GM18511 (cell line): ENCODE results near the gene PIM3.

Source experiments
- ATAC-seq: cut with Tn5 transposase; IDR thresholded peaks from one replicate; pipeline ENCODE4 v1.9.1; 2021; ENCODE audit warnings: mild to moderate bottlenecking, moderate library complexity; ENCODE audit not compliant: unreplicated experiment

PIM3 gene

DNA sequence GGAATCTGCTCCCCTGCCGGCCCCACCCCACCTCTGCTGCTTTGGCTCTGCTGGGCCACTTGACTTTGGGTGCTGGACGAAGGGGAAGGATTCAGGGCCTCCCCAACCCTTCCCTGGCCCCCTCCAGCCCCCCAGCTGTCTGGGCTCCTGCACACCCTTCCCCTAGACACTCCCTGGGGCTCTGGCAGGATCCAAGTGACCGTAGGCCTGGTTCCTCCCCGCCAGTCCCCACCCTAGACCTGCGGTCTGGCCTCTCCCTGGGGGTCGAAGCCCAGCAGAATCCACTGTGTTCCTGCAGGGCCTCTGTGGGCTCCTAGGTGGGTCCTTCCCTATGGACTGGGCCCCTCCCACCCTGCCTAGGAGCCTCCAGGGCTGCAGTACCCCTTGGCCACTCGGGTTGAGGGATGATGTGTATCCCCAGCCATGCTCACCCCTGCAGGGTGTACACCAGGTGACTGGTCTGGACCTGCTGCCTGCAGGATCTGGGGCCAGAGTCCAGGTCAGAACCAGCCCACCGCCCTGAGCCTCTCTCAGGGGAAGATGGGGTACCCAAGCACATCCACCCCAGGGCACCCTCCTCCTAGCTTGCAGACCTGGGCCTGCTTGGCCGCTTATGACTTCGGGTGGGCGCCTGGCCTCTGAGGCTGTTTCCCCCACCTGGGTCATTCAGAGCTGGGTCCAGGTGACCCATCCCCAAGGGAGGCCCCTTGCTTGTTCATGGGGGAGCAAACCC, 5.6 kb downstream of the PIM3 start:
- ATAC-seq: no peak

DNA sequence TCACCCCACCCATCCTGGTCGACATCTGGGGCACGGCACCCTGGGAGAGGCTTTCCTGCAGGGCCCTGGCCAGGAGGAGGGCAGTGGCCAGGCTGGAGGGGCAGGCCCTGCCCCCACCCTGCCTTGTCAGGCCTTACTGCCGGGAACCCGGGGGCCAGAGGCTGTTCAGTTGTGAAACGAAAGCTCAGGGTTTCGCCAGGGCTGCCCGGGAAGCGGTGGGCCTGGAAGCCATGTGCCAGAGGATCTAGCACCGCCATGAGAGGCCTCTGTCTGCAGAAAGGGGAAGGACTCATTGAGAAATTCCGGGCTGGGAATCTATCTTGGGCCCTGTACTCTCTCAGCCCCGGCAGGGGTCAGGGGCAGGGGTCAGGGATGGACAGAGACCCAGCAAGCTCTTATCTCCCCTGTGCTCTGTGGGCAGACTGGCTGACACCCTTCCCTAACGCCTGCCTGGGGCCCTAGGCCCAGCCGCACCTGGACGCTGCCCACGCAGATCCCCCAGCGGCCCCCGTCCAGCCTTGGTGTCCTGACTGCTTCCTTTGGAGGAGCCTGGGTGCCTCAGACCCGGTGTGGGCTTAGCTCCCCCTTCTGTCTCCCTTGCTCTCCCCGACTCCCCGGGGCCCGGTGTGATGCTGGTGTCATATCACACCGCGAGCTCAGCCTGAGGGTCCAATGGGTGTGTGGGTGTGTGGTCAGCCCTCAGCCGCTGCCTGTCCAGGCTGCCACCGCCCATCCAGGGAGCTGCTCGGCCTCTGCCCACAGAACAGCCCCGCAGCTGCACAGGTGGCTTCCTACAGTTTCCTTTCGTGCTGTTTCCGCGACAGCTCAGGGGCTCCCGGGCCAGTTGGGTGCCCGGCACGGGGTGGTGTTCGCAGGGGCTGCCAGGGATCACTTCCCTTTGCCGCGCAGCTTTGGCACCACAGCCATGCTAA, 6.5 kb downstream of the PIM3 start:
- no peak for ATAC-seq

DNA sequence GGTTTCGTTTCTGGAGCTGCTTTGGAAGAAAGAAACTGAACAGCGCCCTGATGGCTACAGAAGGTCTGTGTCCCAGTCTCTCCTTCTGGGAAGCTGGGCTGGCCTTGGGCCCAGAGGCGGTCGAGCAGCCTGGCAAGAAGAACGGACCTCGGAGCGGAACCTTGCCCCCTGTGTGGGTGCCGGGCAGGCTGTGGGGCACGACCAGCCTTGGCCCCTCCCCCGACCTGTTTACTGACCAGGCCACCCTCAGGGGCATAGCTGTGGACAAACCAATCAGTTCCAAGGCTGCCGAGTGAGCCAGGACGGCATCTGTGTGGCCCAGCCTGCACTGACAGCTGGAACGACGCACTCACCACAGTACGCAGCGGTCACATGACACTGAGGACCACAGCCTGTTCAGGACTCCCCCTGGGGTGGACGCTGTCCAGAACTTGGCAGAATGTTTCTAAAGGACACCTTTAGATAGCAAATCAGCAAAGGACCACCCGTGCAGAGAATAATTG, 7.2 kb downstream of the PIM3 start:
- ATAC-seq: no peak

GRCh38 chr22:49968313-49968830, 7.8 kb downstream of the PIM3 start:
- no peak for ATAC-seq

DNA sequence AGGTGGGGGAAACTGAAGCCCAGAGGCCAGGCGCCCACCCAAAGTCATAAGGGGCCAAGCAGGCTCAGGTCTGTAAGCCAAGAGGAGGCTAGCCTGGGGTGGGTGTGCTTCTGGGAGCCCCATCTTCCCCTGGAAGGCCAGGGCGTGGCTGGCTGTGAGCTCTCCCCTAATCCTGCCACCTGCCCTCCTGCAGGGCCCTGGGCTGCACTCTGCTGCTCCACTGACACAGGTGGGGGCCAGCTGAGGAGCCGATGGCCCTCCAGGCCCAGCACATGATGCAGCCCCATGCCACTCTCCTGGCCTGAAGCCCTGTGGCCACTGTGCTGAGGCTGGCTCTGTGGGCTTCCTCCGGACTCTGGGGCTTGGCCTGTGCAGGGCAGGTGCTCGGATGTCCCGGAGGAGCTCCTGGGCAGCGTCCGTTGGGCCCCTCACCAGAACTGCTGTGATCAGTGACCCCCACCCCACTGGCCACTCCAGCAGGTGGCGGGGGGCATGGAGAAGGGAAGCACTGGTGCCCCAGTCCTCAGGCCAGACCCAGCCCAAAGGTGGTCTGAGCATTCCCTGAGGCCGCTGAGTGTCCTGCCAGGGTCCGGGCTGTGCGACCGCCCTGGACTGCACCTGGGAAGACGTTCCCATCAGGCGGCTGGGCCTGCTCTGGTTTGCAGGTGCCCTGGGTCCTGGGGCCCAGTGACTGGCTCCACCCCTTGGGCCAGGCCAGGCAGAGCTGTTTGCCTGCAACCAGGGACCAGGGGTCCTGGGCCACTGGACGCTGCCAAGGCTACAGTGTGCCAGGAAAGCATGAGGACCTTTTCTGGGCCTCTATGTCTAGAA, 8.5 kb downstream of the PIM3 start:
- ATAC-seq: no peak

DNA sequence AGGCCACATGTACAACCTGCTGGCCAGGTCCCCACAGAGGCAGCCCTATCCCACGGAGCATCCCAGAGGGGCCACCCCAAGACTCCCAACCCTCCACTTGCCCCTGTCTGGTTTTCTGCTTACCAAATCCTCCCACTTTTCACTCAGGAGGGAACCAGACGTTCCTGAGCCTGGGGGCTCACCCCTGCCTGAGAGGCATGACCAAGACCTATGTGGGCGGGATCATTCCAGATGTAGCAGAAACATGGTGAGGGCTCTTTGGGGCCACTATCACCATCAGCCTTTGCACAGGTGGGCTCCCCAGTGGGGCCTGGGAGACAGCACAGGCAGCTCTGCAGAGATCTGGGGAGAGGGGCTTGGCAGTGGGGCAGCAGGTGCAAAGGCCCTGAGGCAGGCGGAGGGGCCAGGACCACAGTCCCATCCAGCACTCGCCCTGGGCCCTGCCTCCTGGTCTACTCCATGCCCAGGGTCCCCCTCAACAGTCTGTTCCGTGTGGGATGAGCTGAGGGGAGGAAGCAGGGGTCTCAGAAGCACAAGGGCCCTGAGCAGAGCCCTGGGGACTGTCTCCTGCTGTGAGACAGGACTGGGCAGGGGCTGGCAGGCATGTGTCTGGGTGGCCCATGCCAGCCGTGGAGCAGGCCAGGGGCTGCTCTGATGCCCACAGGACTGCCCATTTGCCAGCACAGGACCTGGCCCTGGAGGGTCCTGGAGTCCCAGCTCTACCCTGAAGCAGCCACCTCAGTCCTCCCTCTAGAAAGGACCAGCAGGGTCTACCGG, 9.4 kb downstream of the PIM3 start:
- no peak for ATAC-seq

DNA sequence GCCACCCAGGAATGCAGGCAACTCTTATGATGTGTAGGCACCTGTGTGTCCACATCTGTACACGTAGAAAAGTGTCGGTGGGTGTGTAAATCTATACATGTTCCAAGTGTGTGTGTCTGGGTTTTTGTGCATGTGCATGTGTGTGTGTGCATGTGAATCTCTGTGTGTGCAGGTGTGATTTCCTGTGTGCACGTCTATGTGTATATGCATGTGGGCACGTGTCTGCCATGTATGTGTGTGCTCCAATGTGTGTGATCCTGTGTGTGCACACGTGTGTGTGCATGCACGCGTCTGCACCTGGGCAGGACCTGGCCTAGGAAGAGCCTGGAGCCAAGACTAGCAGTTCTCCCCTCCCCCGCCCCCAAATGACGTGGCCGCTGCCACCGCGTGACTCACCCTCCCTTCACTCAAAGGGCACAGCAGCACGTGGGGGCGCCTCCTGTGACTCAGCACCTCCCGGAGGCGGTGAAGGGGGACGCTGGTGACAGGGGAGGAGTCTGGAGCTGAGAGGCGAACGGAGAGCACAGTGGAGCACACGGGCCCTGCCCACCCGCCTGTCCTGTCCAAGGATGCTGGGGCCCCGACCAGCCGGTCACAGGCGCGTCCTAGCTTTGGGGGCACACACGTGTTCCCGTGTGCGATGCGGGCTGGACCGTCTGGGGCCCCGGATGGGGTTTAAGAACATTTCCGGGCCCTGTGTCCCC, 10.1 kb downstream of the PIM3 start:
- peak; percentile 81 for ATAC-seq

GRCh38 chr22:49971232-49972162, 10.9 kb downstream of the PIM3 start:
- peak; percentile 34 for ATAC-seq

- ATAC-seq: no peak
These were observed 11.8 kb downstream of the PIM3 start for GRCh38 chr22:49972163-49973017.

GRCh38 chr22:49973018-49973961, 12.7 kb downstream of the PIM3 start:
- ATAC-seq: no peak

DNA sequence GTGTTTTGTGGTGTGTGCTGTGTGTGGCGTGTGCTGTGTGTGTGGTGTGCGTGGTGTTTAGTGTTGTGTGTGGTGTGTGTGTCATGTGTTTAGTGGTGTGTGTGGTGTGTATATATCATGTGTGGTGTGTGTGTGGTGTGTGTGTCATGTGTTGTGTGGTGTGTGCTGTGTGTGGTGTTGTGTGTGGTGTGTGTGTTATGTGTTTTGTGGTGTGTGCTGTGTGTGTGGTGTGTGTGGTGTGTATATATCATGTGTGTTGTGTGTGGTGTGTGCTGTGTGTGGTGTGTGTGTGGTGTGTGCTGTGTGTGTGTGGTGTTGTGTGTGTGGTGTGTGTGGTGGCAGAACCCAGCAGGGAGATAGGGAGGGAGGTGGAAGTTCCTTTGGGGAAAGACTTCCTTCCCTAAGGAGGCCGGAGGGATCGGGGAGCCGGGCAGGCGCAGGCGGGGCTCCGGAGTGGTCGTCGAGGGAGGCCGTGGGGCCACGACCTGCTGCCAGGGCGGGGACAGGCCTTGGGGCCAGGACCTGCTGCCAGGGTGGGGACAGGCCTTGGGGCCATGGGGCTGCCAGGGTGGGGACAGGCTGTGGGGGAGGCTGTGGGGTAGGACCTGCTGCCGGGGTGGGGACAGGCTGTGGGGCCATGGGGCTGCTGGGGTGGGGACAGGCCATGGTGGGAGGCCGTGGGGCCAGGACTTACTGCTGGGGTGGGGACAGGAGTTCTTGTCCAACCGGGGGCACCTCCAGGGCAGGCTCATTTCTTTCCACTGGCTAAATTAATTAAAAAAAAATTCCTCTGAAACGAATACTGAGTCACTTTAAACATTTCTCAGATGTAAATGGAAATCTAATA, 15.2 kb downstream of the PIM3 start:
- ATAC-seq: peak; percentile 15

- ATAC-seq: peak; percentile 47
These were observed 16.0 kb downstream of the PIM3 start for GRCh38 chr22:49976439-49977175.

DNA sequence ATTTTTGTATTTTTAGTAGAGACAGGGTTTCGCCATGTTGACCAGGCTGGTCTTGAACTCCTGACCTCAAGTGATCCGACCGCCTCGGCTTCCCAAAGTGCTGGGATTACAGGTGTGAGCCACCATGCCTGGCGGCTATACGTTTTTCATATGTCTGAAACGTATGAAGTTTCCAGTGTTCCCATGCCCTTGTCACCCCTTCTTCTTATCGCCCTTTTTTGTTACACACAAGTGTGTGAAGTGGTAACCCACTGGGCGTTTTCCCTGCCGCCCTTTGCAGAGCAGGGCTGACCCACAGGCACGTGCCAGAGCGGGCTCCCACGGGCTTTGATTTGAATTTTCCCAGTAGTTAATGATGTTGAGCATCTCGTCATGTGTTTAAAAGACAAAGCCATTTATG, 17.0 kb downstream of the PIM3 start:
- no peak for ATAC-seq

DNA sequence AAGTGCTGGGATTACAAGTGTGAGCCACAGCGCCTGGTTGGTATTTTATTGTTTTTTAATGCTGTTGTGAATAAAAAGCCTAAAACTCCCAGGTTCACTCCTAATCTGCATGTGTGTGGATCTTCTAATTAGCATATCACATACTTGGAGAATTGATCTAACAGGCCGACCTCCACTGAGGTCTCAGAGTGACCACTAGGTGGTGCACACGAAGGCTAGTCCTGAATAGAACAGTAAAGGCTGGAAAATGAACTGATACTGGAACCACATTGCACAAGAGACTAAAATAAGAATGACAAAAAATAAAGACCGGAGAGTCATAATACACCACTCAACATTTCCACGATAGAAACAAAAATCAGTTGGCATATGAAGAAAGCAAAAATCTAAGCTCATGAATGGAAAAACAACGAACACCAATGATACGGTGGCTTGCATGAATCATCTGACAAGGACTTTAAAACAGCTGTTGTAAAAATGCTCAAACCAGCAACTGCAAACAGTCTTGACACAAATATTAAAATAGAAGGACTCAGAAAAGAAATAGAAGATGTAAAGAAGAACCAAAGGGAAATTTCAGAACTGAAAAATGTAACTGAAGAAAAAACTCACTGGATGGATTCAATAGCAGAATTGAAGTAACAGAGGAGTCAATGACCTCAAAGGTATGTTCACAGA, 19.2 kb downstream of the PIM3 start:
- no peak for ATAC-seq
